Nephron progenitor cell (in vitro differentiated cells): Measurements from ENCODE around the gene SLAMF8.
A peak's percentile ranks its signal among the peaks of the same experiment; 100 is the strongest.

Experiments used
- DNase-seq: peaks from one replicate; pipeline ENCODE4 v3.0.0; 2021
- H3K27ac Mint-ChIP-seq: 2 replicates; pipeline ENCODE4 v1.8.0; 2021; ENCODE audit warnings: mild to moderate bottlenecking, moderate library complexity, mixed read lengths
- H3K27me3 Mint-ChIP-seq: 2 replicates; pipeline ENCODE4 v1.8.0; 2021; ENCODE audit warnings: mild to moderate bottlenecking, low read depth, mixed read lengths; ENCODE audit not compliant: poor library complexity
- H3K36me3 Mint-ChIP-seq: 2 replicates; pipeline ENCODE4 v1.8.0; 2021; ENCODE audit warnings: low read depth, mixed read lengths
- H3K4me1 Mint-ChIP-seq: 2 replicates; pipeline ENCODE4 v1.8.0; 2021; ENCODE audit warnings: mixed read lengths
- H3K4me3 Mint-ChIP-seq: 2 replicates; pipeline ENCODE4 v1.8.0; 2021; ENCODE audit warnings: mild to moderate bottlenecking, moderate library complexity, mixed read lengths
- H3K9me3 Mint-ChIP-seq: 2 replicates; pipeline ENCODE4 v1.8.0; 2021; ENCODE audit warnings: mild to moderate bottlenecking, moderate library complexity, mixed read lengths
- TF ChIP-seq, protein P1 (sequence below): fragments of 200-600 bp; sonication (generic); IDR thresholded peaks from 2 replicates; pipeline ENCODE4 v1.5.0; 2021; ENCODE audit warnings: antibody characterized with exemption

The SLAMF8 gene

DNA sequence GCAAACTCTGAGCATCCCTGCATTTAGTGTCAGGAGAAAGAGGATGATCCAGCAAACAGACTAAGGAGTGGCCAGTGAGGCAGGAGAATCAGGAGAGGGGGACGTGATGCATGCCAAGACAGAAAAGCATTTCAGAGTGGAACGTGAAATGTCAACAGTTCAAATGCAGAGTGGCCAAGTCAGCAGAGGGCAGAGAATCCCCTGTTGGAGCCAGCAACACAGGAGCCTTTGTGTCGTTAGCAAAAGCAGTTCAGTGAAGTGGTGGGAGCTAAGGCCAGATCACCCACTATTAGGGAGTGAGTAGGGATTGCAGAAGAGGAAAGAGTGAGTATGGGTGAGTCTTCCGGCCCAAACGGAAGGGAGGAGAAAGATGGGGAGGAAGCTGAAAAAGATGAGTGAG is 31.1 kb upstream of the SLAMF8 start:
- Mint-ChIP-seq H3K27ac (no peak overlapping the region), H3K27me3 (peaks cover 40% of the 10 kb centered on the region)

GRCh38 chr1:159798893-159799292 is 27.8 kb upstream of the SLAMF8 start:
- TF ChIP-seq, protein P1, sequence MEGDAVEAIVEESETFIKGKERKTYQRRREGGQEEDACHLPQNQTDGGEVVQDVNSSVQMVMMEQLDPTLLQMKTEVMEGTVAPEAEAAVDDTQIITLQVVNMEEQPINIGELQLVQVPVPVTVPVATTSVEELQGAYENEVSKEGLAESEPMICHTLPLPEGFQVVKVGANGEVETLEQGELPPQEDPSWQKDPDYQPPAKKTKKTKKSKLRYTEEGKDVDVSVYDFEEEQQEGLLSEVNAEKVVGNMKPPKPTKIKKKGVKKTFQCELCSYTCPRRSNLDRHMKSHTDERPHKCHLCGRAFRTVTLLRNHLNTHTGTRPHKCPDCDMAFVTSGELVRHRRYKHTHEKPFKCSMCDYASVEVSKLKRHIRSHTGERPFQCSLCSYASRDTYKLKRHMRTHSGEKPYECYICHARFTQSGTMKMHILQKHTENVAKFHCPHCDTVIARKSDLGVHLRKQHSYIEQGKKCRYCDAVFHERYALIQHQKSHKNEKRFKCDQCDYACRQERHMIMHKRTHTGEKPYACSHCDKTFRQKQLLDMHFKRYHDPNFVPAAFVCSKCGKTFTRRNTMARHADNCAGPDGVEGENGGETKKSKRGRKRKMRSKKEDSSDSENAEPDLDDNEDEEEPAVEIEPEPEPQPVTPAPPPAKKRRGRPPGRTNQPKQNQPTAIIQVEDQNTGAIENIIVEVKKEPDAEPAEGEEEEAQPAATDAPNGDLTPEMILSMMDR = peak; percentile 55
- Mint-ChIP-seq H3K9me3 (no peaks in the 10 kb centered on the region), H3K4me1 (no peaks in the 10 kb centered on the region), H3K36me3 (no peaks in the 10 kb centered on the region), H3K4me3 (no peak overlapping the region), H3K27ac (no peak overlapping the region), H3K27me3 (peaks cover 41% of the 10 kb centered on the region)
- DNase-seq = peak; percentile 52

More for the DNA sequence above, 31.1 kb upstream of the SLAMF8 start:
- no peak for DNase-seq
- no peak overlapping the region for H3K4me3 Mint-ChIP-seq
- no peaks in the 10 kb centered on the region for H3K4me1 Mint-ChIP-seq
- TF ChIP-seq, protein P1 = no peak
- no peaks in the 10 kb centered on the region for H3K9me3 Mint-ChIP-seq
- H3K36me3 Mint-ChIP-seq = no peaks in the 10 kb centered on the region

DNA sequence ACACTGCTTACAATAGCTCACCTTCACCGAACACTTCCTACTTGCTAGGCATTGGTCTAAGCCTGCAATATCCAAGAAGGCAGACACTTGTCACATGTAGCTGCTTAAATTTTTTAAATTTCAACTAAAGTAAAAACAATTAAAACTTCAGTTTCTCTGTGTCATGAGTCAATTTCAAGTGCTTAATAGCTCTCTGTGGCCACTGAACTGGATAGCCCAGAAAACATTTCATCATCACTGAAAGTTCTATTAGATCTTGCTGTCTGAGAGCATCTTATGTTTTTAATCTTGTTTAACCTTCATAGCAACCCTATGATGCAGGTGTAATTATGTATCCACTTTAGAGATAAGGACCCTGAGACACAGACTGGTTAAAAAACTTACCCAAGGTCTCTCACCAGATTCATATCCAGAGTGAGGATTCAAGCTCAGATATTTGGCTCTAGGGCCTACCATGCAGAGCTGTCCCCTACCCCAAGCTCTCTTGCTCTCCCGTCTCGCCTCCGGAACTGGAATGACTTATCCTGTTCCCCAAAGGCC is 27.2 kb upstream of the SLAMF8 start:
- TF ChIP-seq, protein P1 = no peak
- Mint-ChIP-seq H3K36me3 (no peaks in the 10 kb centered on the region), H3K4me1 (no peaks in the 10 kb centered on the region), H3K9me3 (no peaks in the 10 kb centered on the region), H3K4me3 (no peak overlapping the region), H3K27ac (no peak overlapping the region), H3K27me3 (peaks cover 45% of the 10 kb centered on the region)
- DNase-seq = no peak

DNA sequence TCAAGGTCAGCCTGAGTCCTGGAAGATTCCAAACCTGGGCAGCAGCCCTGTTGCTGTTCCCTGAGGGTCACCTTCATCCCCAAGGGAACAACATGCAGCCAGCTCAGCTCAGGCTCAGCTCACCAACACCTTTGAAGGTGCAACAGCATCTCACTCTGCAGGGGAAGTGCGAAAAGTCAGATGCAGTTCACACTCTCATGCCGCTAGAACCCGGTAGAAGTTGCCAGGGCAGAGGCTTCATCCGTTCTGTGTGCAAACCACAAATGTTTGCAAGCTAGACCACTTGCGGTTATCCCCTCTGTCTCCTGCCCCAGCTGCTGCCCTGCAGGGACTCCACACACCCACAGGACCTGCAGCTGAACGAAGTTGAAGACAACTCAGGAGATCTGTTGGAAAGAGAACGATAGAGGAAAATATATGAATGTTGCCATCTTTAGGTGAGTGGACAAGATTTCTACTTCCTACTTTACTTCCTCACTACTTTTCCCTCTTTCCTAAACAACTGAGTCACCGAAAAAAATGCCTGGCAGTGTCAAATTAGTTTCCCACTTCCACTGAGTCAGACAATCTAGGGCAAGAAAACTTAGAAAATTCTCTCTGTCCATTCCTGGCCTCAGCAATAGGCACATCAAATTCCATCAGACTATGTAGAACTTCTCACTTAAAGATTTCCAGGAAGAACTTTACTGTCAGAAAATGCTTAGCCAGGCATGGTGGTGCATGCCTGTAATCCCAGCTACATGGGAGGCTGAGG is 26.3 kb upstream of the SLAMF8 start:
- no peak overlapping the region for H3K4me3 Mint-ChIP-seq
- H3K27ac Mint-ChIP-seq = no peak overlapping the region
- no peaks in the 10 kb centered on the region for H3K9me3 Mint-ChIP-seq
- TF ChIP-seq, protein P1 = no peak
- peaks cover 54% of the 10 kb centered on the region for H3K27me3 Mint-ChIP-seq
- H3K4me1 Mint-ChIP-seq = no peaks in the 10 kb centered on the region
- no peak for DNase-seq
- no peaks in the 10 kb centered on the region for H3K36me3 Mint-ChIP-seq

GRCh38 chr1:159802111-159802510 is 24.6 kb upstream of the SLAMF8 start, which contains the start of gene FCRL6:
FCRL6 (plus strand) TSS chr1:159802360; CDS start chr1:159802425, 65 bp downstream.
- H3K36me3 Mint-ChIP-seq = no peaks in the 10 kb centered on the region
- H3K4me3 Mint-ChIP-seq = no peak within 1 kb of the TSS
- no peaks in the 10 kb centered on the region for H3K4me1 Mint-ChIP-seq
- DNase-seq = no peak
- TF ChIP-seq, protein P1 = no peak
- no peaks in the 10 kb centered on the region for H3K9me3 Mint-ChIP-seq
- H3K27me3 Mint-ChIP-seq = peaks cover 69% of the 10 kb centered on the region
- H3K27ac Mint-ChIP-seq = no peak within 1 kb of the TSS
